Measurements from ENCODE around the gene ALS2CL. TPM values are rescaled to one million over a fixed set of nuclear protein-coding genes. Genes with fewer than 3 reads are reported as not detected.
A peak's percentile ranks its signal among the peaks of the same experiment; 100 is the strongest.

ALS2CL gene
- total and polyA plus RNA-seq, 8 donors: 7.8 to 61.1 (median 14.2) TPM

GRCh38 chr3:46662771-46663551 lies 30.5 kb downstream of the ALS2CL start:
- Histone ChIP-seq H3K4me3 (no peak overlapping the region), H3K27ac (no peak overlapping the region), H3K9me3 (no peaks in the 10 kb centered on the region), H3K4me1 (peaks cover 0 to 7% (median 3%) of the 10 kb centered on the region in 3 donors), H3K27me3 (no peaks in the 10 kb centered on the region), H3K36me3 (no peaks in the 10 kb centered on the region)
- FAIRE-seq (no peak), DNase-seq (peak in 3 of 6 donors; percentile 25 to 51 (median 32)), ATAC-seq (no peak)
- TF ChIP-seq CTCF (IDR thresholded peaks at IDR 0.05): no peak
- WGBS, 2 donors: 61 to 65% methylated on average over 17 of the region's 17 CpGs
- intact Hi-C loops (cut with DNase I): no loop called here

GRCh38 chr3:46661776-46662766 lies 31.4 kb downstream of the ALS2CL start:
- DNase-seq: peak in 1 of 6 donors; percentile 40
- H3K4me1 ChIP-seq: peaks cover 0 to 7% (median 3%) of the 10 kb centered on the region in 3 donors
- no peak for TF ChIP-seq CTCF (IDR thresholded peaks at IDR 0.05)
- H3K27ac ChIP-seq: no peak overlapping the region
- WGBS, 2 donors: 72 to 82% methylated on average over 15 of the region's 15 CpGs
- H3K9me3 ChIP-seq: no peaks in the 10 kb centered on the region
- no peak for FAIRE-seq
- H3K4me3 ChIP-seq: no peak overlapping the region
- H3K27me3 ChIP-seq: no peaks in the 10 kb centered on the region
- no peak for ATAC-seq
- H3K36me3 ChIP-seq: no peaks in the 10 kb centered on the region
- intact Hi-C loops (cut with DNase I): no loop called here

- FAIRE-seq (no peak), DNase-seq (peak in 1 of 6 donors; percentile 22)
- 44 to 55% methylated on average over 9 of the region's 9 CpGs for WGBS, 2 donors
These were observed 32.6 kb downstream of the ALS2CL start for GRCh38 chr3:46660543-46661523.

More at GRCh38 chr3:46660543-46661523, 32.6 kb downstream of the ALS2CL start:
- H3K27ac ChIP-seq: no peak overlapping the region
- no peak for TF ChIP-seq CTCF (IDR thresholded peaks at IDR 0.05)
- intact Hi-C loops (cut with DNase I): no loop called here
- H3K4me1 ChIP-seq: no peaks in the 10 kb centered on the region
- no peak overlapping the region for H3K4me3 ChIP-seq
- peak in 2 of 4 donors; percentile 37 to 50 for ATAC-seq
- no peaks in the 10 kb centered on the region for H3K27me3 ChIP-seq
- H3K9me3 ChIP-seq: no peaks in the 10 kb centered on the region
- H3K36me3 ChIP-seq: no peaks in the 10 kb centered on the region

Measured in pancreas (tissue), 10 donors.